NCI-H1092 (cell line): ENCODE data around the gene TAF11L8.
"Not testable (repeated sequence)": the region's sequence is repeated elsewhere in the genome, so short reads cannot be mapped to it uniquely, and the experiment has no call there.

ENCODE experiments used
- DNase-seq: peaks from one replicate; lab custom pipeline; 2025; lab: John Stamatoyannopoulos, UW

TAF11L8 gene

DNA sequence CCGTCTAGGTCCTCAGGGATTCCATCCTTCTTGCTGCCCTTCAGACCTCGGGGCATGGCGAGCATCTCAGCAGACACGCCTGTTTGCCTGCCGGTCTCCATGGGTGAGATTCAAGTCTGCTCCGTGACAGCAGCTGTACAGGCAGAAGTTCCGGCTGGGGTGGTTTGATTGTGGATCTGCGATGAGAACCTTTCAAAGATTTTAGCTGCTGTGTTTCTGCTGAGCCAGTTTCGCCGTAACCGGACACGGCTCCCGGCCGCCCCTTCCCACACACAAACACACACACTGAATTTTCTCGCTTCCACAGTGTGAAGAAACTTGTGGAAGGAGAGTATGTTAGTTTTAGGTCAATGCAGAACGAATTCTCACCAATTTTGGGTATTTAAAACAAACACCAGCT lies at the start of gene TAF11L8:
Gene TAF11L8, minus strand, starts transcription at position 101 of the 400 bp plus-strand sequence.
- not testable (repeated sequence) for DNase-seq

DNA sequence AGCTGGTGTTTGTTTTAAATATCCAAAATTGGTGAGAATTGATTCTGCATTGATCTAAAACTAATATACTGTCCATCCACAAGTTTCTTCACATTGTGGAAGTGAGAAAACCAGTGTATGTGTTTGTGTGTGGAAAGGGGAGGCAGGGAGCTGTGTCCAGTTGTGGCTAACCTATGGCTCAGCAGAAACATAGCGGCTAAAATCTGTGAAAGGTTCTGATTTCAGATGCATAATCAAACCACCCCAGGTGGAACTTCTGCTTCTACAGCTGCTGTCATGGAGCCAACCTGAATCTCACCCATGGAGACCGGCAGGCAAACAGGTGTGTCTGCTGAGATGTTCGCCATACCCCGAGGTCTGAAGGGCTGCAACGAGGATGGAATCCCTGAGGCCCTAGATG lies 43.4 kb upstream of the TAF11L8 start, which contains the start of gene TAF11L14:
Gene TAF11L14, plus strand, starts transcription at position 301 of the 400 bp plus-strand sequence.
- no peak for DNase-seq

DNA sequence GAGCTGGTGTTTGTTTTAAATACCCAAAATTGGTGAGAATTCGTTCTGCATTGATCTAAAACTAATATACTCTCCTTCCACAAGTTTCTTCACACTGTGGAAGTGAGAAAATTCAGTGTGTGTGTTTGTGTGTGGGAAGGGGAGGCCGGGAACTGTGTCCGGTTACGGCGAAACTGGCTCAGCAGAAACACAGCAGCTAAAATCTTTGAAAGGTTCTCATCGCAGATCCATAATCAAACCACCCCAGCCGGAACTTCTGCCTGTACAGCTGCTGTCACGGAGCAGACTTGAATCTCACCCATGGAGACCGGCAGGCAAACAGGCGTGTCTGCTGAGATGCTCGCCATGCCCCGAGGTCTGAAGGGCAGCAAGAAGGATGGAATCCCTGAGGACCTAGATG lies 41.0 kb upstream of the TAF11L8 start, which contains the start of gene TAF11L13:
Gene TAF11L13, plus strand, starts transcription at position 301 of the 400 bp plus-strand sequence.
- not testable (repeated sequence) for DNase-seq

DNA sequence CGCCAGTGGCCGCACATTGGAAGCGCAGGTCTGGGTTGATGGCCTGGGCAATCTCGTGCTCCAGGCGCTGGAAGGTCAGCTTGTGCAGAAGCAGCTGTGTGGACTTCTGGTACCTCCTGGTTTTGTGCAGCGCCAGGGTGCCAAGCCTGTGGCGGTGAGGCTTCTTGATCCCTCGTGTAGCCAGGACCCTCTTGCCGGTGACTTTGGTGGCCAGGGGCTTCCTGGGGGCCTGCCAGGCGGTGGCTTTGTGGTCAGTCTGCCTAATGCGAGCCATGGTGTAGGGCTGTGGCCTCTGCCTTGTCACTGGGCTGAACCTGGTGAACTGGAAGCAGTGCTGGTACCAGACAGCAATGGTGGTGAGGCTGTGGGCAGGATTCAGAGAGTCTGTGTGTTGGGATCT lies 34.9 kb upstream of the TAF11L8 start:
- DNase-seq, result no peak

DNA sequence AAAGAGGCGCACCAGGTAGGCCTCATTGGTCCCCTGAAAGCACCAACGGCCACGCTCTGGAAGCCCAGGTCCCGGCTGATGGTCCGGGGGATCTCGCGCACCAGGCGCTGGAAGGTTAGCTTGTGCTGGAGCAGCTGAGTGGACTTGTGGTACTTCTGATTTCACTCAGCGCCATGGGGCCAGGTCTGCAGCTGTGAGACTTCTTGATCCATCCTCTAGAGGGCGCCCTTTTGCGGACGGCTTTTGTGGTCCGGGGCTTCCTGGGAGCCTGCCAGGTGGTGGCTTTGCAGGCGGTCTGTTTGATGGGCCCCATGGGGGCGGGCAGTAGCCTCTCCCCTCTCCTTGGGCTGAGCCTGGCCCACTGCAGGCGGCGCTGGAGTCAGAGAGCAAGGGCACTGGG lies 29.9 kb upstream of the TAF11L8 start:
- no peak for DNase-seq

DNA sequence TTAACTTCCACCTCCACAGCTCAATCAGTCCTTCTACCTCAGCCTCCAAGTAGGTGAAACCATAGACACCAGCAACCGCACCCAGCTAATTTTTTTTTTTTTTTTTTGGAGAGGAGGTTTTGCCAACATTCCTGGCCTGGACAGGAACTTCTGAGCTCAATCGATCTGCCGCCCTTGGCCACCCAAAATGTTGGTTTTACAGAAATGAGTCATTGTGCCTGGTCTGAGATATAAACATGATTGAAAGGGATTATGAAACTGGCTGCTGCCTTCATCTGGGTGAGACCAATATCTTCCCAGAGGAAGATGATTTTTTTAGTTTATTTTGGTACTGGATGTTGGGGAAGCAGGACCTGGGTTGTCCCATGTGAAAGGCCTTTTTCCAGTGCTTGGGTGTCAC lies 28.6 kb upstream of the TAF11L8 start:
- DNase-seq, result no peak

DNA sequence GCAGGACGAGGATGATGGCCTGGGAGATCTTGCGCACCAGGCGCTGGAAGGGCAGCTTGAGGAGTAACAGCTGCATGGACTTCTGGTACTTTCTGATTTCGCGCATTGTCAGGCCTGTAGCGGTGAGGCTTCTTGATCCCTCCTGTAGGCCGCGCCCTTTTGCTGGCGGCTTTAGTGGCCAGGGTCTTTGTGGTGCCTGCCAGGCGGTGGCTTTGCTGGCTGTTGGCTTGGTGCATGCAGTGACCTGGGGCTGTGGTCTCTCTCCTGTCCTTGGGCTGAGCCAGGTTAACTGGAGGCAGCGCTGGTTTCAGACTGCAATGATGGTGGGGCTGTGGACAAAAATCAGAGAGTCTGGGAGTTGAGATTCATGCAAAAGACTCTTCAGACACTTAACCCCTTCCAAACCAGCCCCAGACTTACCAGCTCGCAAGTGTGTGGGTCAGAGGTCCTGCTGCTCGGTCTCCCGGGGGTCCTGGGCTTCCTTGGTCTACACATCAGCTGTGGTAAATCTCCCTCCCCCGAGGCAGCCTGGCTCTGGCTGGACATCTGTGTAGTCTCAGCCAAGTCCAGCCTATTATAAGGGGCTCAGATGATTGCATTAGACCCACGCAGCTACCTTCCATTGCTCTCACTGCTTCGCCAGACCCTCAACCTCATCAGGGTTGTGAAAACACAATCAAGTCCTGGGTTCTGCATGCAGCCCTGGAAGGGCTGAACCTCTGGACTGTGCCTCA lies 24.3 kb upstream of the TAF11L8 start:
- DNase-seq, result no peak

DNA sequence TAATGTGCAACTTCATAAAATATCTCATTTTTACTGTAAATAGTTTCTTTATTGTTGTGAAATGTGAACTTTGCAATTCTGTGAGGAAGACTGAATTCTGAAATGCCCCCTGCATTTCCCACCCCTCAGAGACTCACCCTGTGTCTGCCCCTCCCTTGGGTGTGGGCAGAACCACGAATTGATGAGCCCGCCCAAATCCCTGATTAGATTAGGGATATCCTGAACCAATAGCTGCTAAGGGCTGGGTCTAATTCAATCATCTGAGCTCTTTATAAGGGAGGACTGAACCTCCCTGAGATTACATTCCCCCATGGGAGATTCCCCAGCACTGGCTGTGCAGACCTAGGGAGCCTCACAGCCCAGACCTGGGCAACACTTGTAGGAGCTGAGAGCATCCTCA lies 19.3 kb upstream of the TAF11L8 start, which contains the start of gene TAF11L12:
Gene TAF11L12, plus strand, starts transcription at position 301 of the 400 bp plus-strand sequence.
- not testable (repeated sequence) for DNase-seq

DNA sequence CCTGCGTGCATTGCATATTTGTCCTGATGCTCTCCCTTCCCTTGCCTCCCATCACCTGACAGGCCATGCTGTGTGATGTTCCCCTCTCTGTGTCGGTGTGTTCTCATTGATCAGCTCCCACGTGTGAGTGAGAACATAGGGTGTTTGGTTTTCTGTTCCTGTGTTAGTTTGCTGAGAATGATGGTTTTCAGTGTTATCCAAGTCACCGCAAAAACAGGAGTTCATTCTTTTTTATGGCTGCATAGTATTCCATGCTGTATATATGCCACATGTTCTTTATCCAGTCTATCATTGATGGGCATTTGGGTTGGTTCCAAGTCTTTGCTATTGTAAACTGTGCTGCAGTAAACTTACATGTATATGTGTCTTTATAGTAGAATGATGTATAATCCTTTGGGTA lies 16.7 kb upstream of the TAF11L8 start:
- DNase-seq, result not testable (repeated sequence)

DNA sequence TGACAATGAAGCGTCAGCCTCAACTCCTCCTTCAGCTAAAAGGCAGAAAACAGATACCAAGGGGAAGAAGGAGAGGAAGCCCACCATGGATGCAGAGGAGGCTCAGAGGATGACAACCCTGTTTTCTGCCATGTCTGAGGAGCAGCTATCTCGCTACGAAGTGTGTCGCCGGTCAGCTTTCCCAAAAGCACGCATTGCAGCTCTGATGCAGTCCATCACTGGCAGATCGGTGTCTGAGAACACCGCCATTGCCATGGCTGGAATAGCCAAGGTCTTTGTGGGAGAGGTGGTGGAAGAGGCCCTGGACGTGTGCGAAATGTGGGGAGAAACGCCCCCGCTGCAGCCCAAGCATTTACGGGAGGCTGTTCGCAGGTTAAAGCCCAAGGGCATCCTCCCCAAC lies 14.2 kb upstream of the TAF11L8 start:
- no peak for DNase-seq

DNA sequence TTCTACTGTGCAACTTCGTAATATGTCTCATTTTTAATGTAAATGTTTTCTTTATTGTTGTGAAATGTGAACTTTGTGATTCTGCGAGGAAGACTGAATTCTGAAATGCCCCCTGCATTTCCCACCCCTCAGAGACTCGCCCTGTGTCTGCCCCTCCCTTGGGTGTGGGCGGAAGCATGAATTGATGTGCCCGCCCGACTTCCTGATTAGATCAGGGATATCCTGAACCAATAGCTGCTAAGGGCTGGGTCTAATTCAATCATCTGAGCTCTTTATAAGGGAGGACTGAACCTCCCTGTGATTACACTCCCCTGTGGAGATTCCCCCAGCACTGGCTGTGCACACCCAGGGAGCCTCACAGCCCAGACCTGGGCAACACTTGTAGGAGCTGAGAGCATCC lies 13.1 kb upstream of the TAF11L8 start, which contains the start of gene TAF11L11:
Gene TAF11L11, plus strand, starts transcription at position 304 of the 400 bp plus-strand sequence.
- not testable (repeated sequence) for DNase-seq

DNA sequence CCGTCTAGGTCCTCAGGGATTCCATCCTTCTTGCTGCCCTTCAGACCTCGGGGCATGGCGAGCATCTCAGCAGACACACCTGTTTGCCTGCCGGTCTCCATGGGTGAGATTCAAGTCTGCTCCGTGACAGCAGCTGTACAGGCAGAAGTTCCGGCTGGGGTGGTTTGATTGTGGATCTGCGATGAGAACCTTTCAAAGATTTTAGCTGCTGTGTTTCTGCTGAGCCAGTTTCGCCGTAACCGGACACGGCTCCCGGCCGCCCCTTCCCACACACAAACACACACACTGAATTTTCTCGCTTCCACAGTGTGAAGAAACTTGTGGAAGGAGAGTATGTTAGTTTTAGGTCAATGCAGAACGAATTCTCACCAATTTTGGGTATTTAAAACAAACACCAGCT lies 7.0 kb upstream of the TAF11L8 start, which contains the start of gene TAF11L10:
Gene TAF11L10, minus strand, starts transcription at position 101 of the 400 bp plus-strand sequence.
- not testable (repeated sequence) for DNase-seq

DNA sequence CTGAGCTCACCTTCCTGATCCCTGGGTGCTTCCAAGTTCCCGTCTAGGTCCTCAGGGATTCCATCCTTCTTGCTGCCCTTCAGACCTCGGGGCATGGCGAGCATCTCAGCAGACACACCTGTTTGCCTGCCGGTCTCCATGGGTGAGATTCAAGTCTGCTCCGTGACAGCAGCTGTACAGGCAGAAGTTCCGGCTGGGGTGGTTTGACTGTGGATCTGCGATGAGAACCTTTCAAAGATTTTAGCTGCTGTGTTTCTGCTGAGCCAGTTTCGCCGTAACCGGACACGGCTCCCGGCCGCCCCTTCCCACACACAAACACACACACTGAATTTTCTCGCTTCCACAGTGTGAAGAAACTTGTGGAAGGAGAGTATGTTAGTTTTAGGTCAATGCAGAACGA lies 3.5 kb upstream of the TAF11L8 start, which contains the start of gene TAF11L9:
Gene TAF11L9, minus strand, starts transcription at position 140 of the 400 bp plus-strand sequence.
- DNase-seq, result not testable (repeated sequence)

DNA sequence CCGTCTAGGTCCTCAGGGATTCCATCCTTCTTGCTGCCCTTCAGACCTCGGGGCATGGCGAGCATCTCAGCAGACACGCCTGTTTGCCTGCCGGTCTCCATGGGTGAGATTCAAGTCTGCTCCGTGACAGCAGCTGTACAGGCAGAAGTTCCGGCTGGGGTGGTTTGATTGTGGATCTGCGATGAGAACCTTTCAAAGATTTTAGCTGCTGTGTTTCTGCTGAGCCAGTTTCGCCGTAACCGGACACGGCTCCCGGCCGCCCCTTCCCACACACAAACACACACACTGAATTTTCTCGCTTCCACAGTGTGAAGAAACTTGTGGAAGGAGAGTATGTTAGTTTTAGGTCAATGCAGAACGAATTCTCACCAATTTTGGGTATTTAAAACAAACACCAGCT lies 5.1 kb downstream of the TAF11L8 start, which contains the start of gene TAF11L7:
Gene TAF11L7, minus strand, starts transcription at position 101 of the 400 bp plus-strand sequence.
- DNase-seq, result not testable (repeated sequence)
